Kidney epithelial cell (primary cell): ENCODE measurements around the gene FOXO6. TPM values are rescaled to one million over a fixed set of nuclear protein-coding genes. Genes with fewer than 3 reads are reported as not detected.
A peak's percentile ranks its signal among the peaks of the same experiment; 100 is the strongest.

ENCODE experiments used
- DNase-seq: peaks from one replicate; pipeline ENCODE4 v3.0.0-alpha.2; 2010; ENCODE audit warnings: low read depth
- H3K27me3 ChIP-seq: 2 replicates; pipeline ENCODE4 v1.6.0; 2011; ENCODE audit warnings: low read length; ENCODE audit not compliant: control insufficient read depth, insufficient read depth
- H3K36me3 ChIP-seq: 2 replicates; pipeline ENCODE4 v1.5.1; 2011; ENCODE audit warnings: low read length; ENCODE audit not compliant: control insufficient read depth, insufficient read depth
- H3K4me3 ChIP-seq: 2 replicates; pipeline ENCODE4 v1.5.1; 2011; ENCODE audit warnings: low read depth, mild to moderate bottlenecking, control low read depth, low read length
- CTCF ChIP-seq: IDR thresholded peaks from 2 replicates; pipeline ENCODE4 v1.5.1; 2011; ENCODE audit warnings: mild to moderate bottlenecking, moderate library complexity, low read length, control low read depth, inconsistent platforms; ENCODE audit not compliant: insufficient read depth, poor library complexity, severe bottlenecking
- total RNA-seq: library from RNA; depleted of rRNA; stranded (reverse); fragments of >200 nt; gene quantifications from 2 replicates; pipeline ENCODE4 v1.2.3, GENCODE V29; 2015

The FOXO6 gene
- total RNA-seq, 1 donor from 2014 or later, result 0.67 TPM

- no peak for DNase-seq
- peak; percentile 12 for TF ChIP-seq CTCF
- peaks cover 14% of the 10 kb centered on the region for H3K27me3 ChIP-seq
- H3K4me3 ChIP-seq, result no peak overlapping the region
- H3K36me3 ChIP-seq, result no peaks in the 10 kb centered on the region
Measured at GRCh38 chr1:41358131-41359021, 2.9 kb upstream of the FOXO6 start.

GRCh38 chr1:41359211-41360073, 1.8 kb upstream of the FOXO6 start:
- Histone ChIP-seq H3K4me3 (no peak overlapping the region), H3K36me3 (no peaks in the 10 kb centered on the region), H3K27me3 (peaks cover 17% of the 10 kb centered on the region)
- DNase-seq, result no peak
- no peak for TF ChIP-seq CTCF

DNA sequence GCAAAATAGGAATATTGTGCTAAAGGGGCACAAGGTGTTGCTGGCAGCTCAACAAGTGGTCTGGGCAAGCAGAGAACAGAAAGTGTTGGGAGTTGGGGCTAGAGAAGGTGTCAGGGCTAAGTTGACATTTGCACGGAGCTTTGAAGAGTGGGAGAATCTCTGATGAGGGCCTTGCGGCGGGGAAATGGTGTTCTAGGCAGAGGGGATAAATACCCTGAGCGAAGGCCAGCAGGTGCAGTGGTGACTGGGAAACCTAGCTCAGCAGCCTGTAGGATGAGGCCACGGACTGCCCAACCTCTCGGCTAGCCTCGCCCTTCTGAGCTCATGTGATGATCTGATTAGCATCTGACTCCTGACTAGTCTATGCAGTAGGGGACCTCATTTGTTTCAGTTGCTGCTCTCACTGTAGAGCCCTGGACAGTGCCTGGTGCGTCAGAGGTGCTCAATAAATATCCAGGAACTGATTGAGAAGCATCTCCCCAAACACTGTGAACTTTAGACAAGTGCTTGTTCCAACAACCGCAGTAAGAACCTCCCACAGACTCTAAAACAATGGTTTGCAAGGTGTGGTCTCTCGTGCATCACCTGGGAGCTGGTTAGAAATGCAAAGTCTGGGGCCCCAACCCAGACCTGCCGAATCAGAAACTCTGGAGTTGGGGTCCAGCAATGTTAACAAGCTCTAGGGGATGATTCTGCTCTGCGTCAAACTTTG, 1.0 kb upstream of the FOXO6 start:
- peaks cover 17% of the 10 kb centered on the region for H3K27me3 ChIP-seq
- H3K4me3 ChIP-seq, result no peak overlapping the region
- no peaks in the 10 kb centered on the region for H3K36me3 ChIP-seq
- TF ChIP-seq CTCF, result no peak
- DNase-seq, result no peak

- peak overlapping the region; percentile 39 for H3K4me3 ChIP-seq
- DNase-seq, result no peak
- no peak for TF ChIP-seq CTCF
- H3K36me3 ChIP-seq, result no peaks in the 10 kb centered on the region
- H3K27me3 ChIP-seq, result peaks cover 22% of the 10 kb centered on the region
Measured at GRCh38 chr1:41361495-41362356, 492 bp downstream of the FOXO6 start.

GRCh38 chr1:41362357-41362721, 1.1 kb downstream of the FOXO6 start:
- Histone ChIP-seq H3K27me3 (peaks cover 28% of the 10 kb centered on the region), H3K4me3 (peak overlapping the region; percentile 39)
- no peak for DNase-seq

More at GRCh38 chr1:41362357-41362721, 1.1 kb downstream of the FOXO6 start:
- H3K36me3 ChIP-seq, result no peaks in the 10 kb centered on the region
- TF ChIP-seq CTCF, result no peak
